Measurements from ENCODE around the gene PDE3B.
"Not testable (repeated sequence)": the region's sequence is repeated elsewhere in the genome, so short reads cannot be mapped to it uniquely, and the experiment has no call there.

The PDE3B gene

DNA sequence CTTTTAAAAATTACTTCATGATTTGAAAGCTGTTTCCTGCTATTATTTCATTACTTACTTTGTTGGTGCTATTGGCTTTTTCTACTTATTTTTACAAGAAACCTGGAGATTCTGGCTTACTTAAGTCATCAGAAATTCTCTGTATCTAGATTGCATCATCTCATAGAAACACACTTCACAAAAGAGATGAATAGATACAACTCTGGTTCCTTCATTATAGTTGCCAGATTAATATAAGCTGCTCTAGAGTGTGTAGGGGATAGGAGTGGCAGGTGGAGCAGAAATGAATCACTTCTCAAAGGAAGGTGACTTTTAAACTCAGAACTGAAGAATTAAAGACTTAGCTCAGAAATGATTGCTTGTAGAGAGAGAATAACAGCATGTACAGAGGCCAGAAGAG, 228.4 kb downstream of the PDE3B start:
- no peak overlapping the region for H3K4me3 ChIP-seq (ENCODE audit: low read length)
- DNase-seq (ENCODE audit: low read depth) = no peak
- TF ChIP-seq CTCF (conservative IDR thresholded peaks at IDR 0.05; ENCODE audit: low read depth, low read length) = no peak

DNA sequence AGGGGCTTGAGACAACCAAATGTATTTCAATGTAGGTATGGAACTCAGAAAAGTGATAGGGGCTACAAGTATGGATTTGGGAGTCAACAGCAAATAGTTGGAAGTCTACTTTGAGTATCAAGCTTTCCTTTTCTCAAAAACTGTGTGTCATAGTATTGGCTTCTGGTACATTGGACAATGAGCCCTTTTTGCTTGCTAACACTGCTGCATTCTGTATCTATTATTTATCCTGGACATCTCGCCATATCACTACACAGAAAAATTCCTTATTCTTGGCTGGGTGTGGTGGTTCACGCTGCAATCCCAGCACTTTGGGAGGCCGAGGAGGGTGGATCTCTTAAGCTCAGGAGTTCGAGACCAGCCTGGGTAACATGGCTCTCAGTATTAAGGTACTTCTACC, 230.0 kb downstream of the PDE3B start:
- TF ChIP-seq CTCF (conservative IDR thresholded peaks at IDR 0.05; ENCODE audit: low read depth, low read length) = no peak
- no peak for DNase-seq (ENCODE audit: low read depth)
- no peak overlapping the region for H3K4me3 ChIP-seq (ENCODE audit: low read length)

- no peak for TF ChIP-seq CTCF (conservative IDR thresholded peaks at IDR 0.05; ENCODE audit: low read depth, low read length)
- no peak for DNase-seq (ENCODE audit: low read depth)
- H3K4me3 ChIP-seq (ENCODE audit: low read length) = no peak overlapping the region
These were observed 231.6 kb downstream of the PDE3B start for GRCh38 chr11:14875163-14875562.

DNA sequence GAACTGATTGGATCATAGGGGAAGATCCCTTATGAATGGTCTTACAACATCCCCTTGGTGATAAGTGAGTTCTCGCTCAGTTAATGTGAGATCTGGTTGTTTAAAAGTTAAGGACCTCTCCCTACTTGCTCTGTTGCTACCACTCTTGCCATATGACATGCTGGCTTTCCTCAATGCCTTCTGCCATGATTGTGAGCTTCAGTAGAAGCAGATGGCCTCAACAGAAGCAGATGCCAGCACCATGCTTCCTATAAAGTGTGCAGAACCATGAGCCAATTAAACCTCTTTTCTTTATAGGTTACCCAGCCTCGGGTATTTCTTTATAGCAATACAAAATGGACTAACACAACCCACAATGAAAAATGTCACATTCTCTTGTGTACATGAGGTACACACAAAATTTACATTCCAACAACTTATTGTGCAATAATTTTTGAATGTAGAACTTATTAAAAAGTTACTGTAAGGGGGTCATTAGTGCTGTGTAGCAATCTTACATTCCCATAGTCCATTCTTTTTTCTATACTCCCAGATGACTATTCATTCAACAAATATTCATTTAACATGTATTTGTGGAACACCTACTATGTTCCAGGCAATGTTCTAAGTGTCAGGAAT, 238.1 kb downstream of the PDE3B start:
- no peak for DNase-seq (ENCODE audit: low read depth)
- no peak overlapping the region for H3K4me3 ChIP-seq (ENCODE audit: low read length)
- TF ChIP-seq CTCF (conservative IDR thresholded peaks at IDR 0.05; ENCODE audit: low read depth, low read length) = no peak

- no peak for DNase-seq (ENCODE audit: low read depth)
- no peak overlapping the region for H3K4me3 ChIP-seq (ENCODE audit: low read length)
- no peak for TF ChIP-seq CTCF (conservative IDR thresholded peaks at IDR 0.05; ENCODE audit: low read depth, low read length)
These were observed 238.6 kb downstream of the PDE3B start for GRCh38 chr11:14882196-14882595.

GRCh38 chr11:14883683-14884082, 240.1 kb downstream of the PDE3B start:
- H3K4me3 ChIP-seq (ENCODE audit: low read length); DNase-seq (ENCODE audit: low read depth): not testable (repeated sequence)

DNA sequence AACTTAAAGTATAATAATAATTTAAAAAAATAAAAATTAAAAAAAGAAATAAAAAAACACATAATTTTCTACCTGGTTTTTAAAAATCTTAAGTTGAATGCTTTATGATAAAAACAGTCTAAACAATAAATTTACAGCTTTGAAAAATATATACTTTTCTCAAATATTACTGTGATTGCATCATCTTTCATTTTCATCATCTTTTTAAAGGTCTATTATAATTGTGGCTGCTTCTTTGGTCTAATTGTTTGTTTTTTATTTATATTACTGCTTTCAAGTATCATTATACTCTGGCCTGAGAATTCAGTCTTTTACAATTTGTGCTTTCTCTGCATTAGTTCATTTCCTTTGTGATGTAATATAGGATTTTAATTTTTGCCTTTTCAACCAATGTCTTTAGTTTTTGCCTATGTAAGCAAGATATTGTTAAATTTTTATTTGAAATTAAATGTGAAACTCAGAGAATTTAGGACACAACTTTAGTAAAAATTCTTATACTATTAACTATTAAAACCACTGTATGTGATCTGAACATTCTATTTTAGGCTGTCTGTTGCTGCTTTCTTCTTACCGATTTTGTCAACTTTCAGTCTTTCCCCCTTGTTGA, 241.2 kb downstream of the PDE3B start:
- DNase-seq (ENCODE audit: low read depth) = no peak
- no peak for TF ChIP-seq CTCF (conservative IDR thresholded peaks at IDR 0.05; ENCODE audit: low read depth, low read length)
- no peak overlapping the region for H3K4me3 ChIP-seq (ENCODE audit: low read length)

Measured in retinal pigment epithelial cell (primary cell).